GM12873 (cell line): Measurements from ENCODE around the gene THRB.

ENCODE experiments used
- TF ChIP-seq, protein P1 (sequence below): IDR thresholded peaks from 2 replicates; pipeline ENCODE4 v1.5.1; 2012; ENCODE audit warnings: low read depth, mild to moderate bottlenecking, moderate library complexity, low read length, control low read depth; ENCODE audit not compliant: insufficient read depth; ENCODE audit errors: missing control alignments

Gene THRB

DNA sequence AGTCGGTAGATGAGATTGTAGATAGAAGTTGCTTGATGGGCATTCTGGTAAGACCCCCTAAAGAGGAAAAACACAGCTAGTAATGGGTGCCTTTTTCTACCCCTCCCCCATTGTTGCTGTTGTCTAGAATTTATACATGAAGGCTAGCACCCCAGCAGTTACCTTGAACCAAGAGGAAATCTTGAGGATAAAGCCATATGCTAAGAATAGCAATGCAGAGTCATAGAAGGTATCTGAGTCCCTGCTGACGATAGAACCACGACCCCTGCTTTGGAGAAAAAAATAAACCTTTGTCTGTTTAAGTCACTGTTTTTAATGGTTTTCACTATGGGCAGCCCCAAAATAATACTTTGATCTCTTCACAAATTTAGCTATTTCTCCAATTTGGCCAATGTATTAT lies 162.6 kb downstream of the THRB start:
- TF ChIP-seq, protein P1, sequence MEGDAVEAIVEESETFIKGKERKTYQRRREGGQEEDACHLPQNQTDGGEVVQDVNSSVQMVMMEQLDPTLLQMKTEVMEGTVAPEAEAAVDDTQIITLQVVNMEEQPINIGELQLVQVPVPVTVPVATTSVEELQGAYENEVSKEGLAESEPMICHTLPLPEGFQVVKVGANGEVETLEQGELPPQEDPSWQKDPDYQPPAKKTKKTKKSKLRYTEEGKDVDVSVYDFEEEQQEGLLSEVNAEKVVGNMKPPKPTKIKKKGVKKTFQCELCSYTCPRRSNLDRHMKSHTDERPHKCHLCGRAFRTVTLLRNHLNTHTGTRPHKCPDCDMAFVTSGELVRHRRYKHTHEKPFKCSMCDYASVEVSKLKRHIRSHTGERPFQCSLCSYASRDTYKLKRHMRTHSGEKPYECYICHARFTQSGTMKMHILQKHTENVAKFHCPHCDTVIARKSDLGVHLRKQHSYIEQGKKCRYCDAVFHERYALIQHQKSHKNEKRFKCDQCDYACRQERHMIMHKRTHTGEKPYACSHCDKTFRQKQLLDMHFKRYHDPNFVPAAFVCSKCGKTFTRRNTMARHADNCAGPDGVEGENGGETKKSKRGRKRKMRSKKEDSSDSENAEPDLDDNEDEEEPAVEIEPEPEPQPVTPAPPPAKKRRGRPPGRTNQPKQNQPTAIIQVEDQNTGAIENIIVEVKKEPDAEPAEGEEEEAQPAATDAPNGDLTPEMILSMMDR: no peak

DNA sequence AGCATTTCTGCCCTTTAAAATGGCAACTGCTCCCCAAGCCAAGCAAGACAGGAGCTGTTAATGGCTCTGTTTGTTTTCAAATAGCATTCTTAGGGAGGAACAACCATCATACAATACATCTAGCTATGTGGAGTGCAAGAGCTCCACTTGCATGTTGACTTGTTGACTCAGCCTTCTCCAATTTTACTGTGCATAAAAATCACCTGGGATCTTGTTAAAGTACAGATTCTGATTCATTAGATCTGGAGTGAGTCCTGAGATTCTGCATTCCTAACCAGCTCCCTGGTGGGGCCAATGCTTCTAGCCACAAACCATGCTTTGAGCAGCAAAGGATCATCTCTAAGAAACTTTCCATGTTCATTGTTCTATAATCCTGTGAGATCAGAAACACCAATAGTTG lies 171.4 kb downstream of the THRB start:
- TF ChIP-seq, protein P1: no peak

DNA sequence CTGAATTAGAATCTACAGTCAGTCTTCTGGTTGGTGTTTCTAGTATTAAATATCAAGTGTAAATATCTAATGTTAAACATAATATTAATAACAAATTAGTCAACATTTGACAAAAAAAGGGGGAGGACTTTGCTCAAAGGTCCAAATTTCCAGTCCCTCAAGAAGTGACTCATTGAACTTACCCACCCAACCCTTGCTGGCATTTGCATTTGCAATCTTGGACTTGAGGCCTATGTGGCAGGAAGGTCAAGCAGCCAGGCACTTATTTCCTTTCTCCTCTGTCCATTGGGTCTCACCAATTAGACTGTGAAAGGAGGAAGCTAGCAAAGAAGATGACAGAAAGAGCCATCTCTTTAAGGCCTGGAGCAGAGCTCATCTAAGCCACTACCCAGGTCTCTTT lies 174.0 kb downstream of the THRB start:
- TF ChIP-seq, protein P1: no peak

DNA sequence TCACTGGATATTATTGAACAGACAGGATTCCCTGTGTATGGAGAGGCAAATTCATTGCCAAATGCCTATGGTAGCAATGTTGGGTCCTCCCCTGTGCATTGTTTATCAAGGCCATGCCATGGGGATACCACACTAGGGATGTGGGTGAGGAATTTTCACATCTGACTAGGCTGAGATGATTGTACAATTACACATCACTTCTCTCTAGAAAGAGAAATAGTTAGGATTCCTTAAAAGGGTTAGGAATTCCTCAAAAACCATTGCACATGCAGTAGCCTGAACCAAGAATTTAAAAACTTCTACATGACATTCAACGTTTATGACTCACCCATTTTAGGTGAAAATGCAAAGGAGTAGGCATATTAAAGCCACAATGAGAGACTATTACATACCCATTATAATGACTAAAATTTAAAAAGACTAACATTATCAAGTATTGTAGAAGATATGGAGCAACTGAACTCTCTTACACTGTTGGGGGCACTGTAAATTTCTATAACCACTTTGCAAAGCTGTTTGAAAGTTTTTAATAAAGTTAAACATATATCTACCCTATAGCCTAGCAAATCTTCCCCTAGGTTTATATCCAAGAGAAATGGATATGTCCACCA lies 175.9 kb downstream of the THRB start:
- TF ChIP-seq, protein P1: no peak

DNA sequence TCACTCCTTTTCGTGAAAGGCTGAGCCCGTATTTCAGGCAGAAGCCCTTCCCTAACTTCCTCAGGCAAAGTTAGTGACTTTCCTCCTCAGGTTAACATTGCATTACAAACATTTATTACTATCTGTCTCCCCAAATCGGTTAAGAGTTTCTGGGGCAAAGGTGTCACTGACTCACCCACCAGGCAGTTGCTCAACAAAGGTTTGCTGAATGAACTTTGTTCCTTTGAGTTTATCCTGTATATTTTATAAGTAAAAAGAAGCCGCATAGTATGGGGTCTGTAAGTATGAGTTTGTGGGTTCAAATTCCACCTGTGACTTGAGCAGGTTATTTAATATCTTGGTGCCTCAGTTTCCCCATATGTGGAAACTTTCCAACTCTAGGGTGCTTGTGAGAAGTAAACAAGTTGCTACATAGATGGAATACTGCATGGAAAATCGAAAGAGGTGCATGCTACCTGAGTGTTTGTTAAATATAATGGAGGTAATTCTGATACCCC lies 177.7 kb downstream of the THRB start:
- TF ChIP-seq, protein P1: no peak

DNA sequence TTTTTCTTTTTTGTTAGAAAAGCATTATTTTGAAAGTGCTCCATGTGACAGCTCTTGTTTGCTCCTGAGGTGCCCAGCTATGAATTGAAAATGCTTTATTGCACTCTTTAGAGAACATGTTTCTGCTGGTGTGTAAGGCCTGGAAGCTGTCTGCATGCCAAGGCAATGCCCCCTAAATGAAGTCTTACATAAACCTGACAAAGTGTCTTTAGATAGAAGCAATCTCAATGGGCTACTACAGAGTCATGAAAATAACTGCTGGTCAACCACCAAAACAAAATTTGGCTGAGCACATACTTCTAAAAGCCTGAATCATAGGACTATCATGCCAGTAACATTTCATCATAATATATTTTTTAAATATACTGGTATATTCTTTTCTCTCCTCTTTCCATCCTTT lies 178.7 kb downstream of the THRB start:
- TF ChIP-seq, protein P1: no peak

DNA sequence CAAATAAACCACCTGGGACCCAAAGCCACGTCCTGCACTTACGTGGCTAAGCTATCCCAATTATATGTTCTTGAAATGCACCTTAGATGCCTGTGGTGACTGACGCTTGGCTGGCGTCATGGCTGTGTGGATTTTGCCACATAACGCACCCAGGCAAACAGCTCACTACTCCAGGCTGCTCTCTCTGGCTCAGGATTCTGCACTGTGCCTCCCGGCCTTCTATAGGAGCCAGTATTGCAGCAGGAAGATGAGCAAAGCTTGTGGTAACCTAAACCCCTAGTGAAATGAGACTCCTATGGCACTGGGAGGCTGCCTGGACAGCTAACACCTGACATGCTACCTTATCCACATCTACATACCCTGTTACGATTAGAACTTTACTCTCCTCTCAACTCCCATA lies 179.3 kb downstream of the THRB start:
- TF ChIP-seq, protein P1: no peak
